Esophagus squamous epithelium (tissue), 4 donors: Measurements from ENCODE around the gene INSM2.

Source experiments
- CTCF ChIP-seq, 6 experiments: fragments of 450-650 bp in 4 of 6; fragments of 200-600 bp in 2 of 6; sonication (generic) in 2 of 6; IDR thresholded peaks; one replicate each; pipeline ENCODE4 v1.5.1; 2016 to 2019; ENCODE audit warnings: antibody characterized with exemption in 6 of 6, mild to moderate bottlenecking in 4 of 6, moderate library complexity in 4 of 6
- POLR2A ChIP-seq, 4 donors: fragments of 450-650 bp; IDR thresholded peaks; one replicate each; pipeline ENCODE4 v1.6.1; 2017; ENCODE audit warnings: antibody characterized with exemption in 4 of 4, mild to moderate bottlenecking in 4 of 4, moderate library complexity in 3 of 4

DNA sequence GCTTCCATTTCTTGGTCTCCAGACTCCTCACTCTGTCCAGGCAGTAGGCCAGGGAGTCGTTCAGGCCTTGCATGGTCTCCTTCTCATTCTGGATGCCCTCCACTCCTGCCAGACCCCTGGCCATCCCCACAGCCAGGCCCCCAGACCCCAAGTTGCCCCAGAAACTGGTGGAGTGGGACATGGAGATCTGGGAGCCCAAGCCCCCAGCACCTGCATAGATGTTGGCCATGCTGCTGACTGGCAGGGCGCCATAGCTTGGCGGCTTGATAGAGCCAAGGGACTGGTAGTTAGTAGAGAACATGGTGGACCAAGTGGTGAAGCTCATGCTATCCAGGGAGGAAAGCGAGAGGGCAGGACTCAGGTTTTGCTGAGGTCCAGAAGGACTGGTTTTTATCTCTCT lies 21.2 kb upstream of the INSM2 start:
- TF ChIP-seq CTCF (IDR thresholded peaks at IDR 0.05) (no peak), POLR2A (IDR thresholded peaks at IDR 0.05) (no peak)
